ENCODE data around the gene RNF220. TPM values are rescaled to one million over a fixed set of nuclear protein-coding genes. Genes with fewer than 3 reads are reported as not detected.

Gene RNF220
- polyA plus RNA-seq, 1 donor (not counting 4 experiments of a cell fraction or from before 2014, with no cell fraction given): 42.7 TPM

- Histone ChIP-seq H3K9me3 (ENCODE audit: control insufficient read depth, low read depth, low read length) (no peaks in the 10 kb centered on the region), H3K9ac (ENCODE audit: control insufficient read depth, extremely low read depth, insufficient read depth, low read length) (no peak overlapping the region), H4K20me1 (ENCODE audit: control insufficient read depth, extremely low read depth, insufficient read depth, low read length) (peaks cover 3% of the 10 kb centered on the region), H3K36me3 (ENCODE audit: control insufficient read depth in 2 of 2, extremely low read depth in 1 of 2, insufficient read depth in 2 of 2, low read length in 2 of 2) (peaks cover 13 to 23% of the 10 kb centered on the region in 2 experiments), H3K4me3 (ENCODE audit: control insufficient read depth in 2 of 3, extremely low read depth in 1 of 3, insufficient read depth in 2 of 3, low read depth in 1 of 3, low read length in 3 of 3) (no peak overlapping the region), H3K4me2 (ENCODE audit: control insufficient read depth, extremely low read depth, insufficient read depth, low read depth, low read length) (no peak overlapping the region), H2AFZ (ENCODE audit: control insufficient read depth, low read length) (no peak overlapping the region), H3K79me2 (ENCODE audit: control insufficient read depth, insufficient read depth, low read length) (no peaks in the 10 kb centered on the region), H3K4me1 (ENCODE audit: control insufficient read depth, extremely low read depth, insufficient read depth, low read length) (no peaks in the 10 kb centered on the region), H3K9me1 (ENCODE audit: control insufficient read depth, extremely low read depth, insufficient read depth, low read length) (no peaks in the 10 kb centered on the region), H3K27ac (ENCODE audit: control insufficient read depth, insufficient read depth, low read length) (no peak overlapping the region), H3K27me3 (ENCODE audit: control insufficient read depth, extremely low read depth, insufficient read depth, low read length) (no peaks in the 10 kb centered on the region)
- peak; percentile 79 for FAIRE-seq
- dilution Hi-C loops (cut with MboI; ENCODE audit: extremely low pct_ligation_motif_present, low sequenced_read_pairs): no loop called here
- no peak for DNase-seq (ENCODE audit: low read depth, low spot score)
- TF ChIP-seq, protein P1, sequence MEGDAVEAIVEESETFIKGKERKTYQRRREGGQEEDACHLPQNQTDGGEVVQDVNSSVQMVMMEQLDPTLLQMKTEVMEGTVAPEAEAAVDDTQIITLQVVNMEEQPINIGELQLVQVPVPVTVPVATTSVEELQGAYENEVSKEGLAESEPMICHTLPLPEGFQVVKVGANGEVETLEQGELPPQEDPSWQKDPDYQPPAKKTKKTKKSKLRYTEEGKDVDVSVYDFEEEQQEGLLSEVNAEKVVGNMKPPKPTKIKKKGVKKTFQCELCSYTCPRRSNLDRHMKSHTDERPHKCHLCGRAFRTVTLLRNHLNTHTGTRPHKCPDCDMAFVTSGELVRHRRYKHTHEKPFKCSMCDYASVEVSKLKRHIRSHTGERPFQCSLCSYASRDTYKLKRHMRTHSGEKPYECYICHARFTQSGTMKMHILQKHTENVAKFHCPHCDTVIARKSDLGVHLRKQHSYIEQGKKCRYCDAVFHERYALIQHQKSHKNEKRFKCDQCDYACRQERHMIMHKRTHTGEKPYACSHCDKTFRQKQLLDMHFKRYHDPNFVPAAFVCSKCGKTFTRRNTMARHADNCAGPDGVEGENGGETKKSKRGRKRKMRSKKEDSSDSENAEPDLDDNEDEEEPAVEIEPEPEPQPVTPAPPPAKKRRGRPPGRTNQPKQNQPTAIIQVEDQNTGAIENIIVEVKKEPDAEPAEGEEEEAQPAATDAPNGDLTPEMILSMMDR (optimal IDR thresholded peaks at IDR 0.05 in 1 of 3, IDR thresholded peaks at IDR 0.05 in 1 of 3, conservative IDR thresholded peaks at IDR 0.05 in 1 of 3; ENCODE audit: extremely low read depth in 1 of 3, insufficient read depth in 2 of 3, low read length in 3 of 3): peak; percentile 97 to 100 (median 99)
- TF ChIP-seq EZH2 (IDR thresholded peaks at IDR 0.05; ENCODE audit: low read length): no peak
These were observed 247.5 kb downstream of the RNF220 start for GRCh38 chr1:44652445-44653106.

GRCh38 chr1:44653107-44653964, 248.3 kb downstream of the RNF220 start:
- no peaks in the 10 kb centered on the region for H3K27me3 ChIP-seq (ENCODE audit: control insufficient read depth, extremely low read depth, insufficient read depth, low read length)
- peaks cover 3% of the 10 kb centered on the region for H4K20me1 ChIP-seq (ENCODE audit: control insufficient read depth, extremely low read depth, insufficient read depth, low read length)
- TF ChIP-seq, protein P1 (optimal IDR thresholded peaks at IDR 0.05 in 1 of 3, IDR thresholded peaks at IDR 0.05 in 1 of 3, conservative IDR thresholded peaks at IDR 0.05 in 1 of 3; ENCODE audit: extremely low read depth in 1 of 3, insufficient read depth in 2 of 3, low read length in 3 of 3): no peak
- TF ChIP-seq EZH2 (IDR thresholded peaks at IDR 0.05; ENCODE audit: low read length): no peak
- H3K79me2 ChIP-seq (ENCODE audit: control insufficient read depth, insufficient read depth, low read length): no peaks in the 10 kb centered on the region
- DNase-seq (ENCODE audit: low read depth, low spot score): no peak
- no peaks in the 10 kb centered on the region for H3K9me3 ChIP-seq (ENCODE audit: control insufficient read depth, low read depth, low read length)
- no peak overlapping the region for H3K4me2 ChIP-seq (ENCODE audit: control insufficient read depth, extremely low read depth, insufficient read depth, low read depth, low read length)
- H2AFZ ChIP-seq (ENCODE audit: control insufficient read depth, low read length): no peak overlapping the region
- dilution Hi-C loops (cut with MboI; ENCODE audit: extremely low pct_ligation_motif_present, low sequenced_read_pairs): no loop called here
- H3K9ac ChIP-seq (ENCODE audit: control insufficient read depth, extremely low read depth, insufficient read depth, low read length): no peak overlapping the region
- H3K4me1 ChIP-seq (ENCODE audit: control insufficient read depth, extremely low read depth, insufficient read depth, low read length): no peaks in the 10 kb centered on the region
- peaks cover 10 to 21% of the 10 kb centered on the region in 2 experiments for H3K36me3 ChIP-seq (ENCODE audit: control insufficient read depth in 2 of 2, extremely low read depth in 1 of 2, insufficient read depth in 2 of 2, low read length in 2 of 2)
- no peak overlapping the region for H3K27ac ChIP-seq (ENCODE audit: control insufficient read depth, insufficient read depth, low read length)
- no peaks in the 10 kb centered on the region for H3K9me1 ChIP-seq (ENCODE audit: control insufficient read depth, extremely low read depth, insufficient read depth, low read length)
- FAIRE-seq: no peak
- no peak overlapping the region for H3K4me3 ChIP-seq (ENCODE audit: control insufficient read depth in 2 of 3, extremely low read depth in 1 of 3, insufficient read depth in 2 of 3, low read depth in 1 of 3, low read length in 3 of 3)
